SK-N-SH treated with all-trans-retinoic acid at 6 μM for 48 hours (cell line): ENCODE results near the gene ERG.

Source experiments
- ATAC-seq: fragments of 200-7000 bp; cut with Tn5 transposase; 3 replicates; pipeline ENCODE4 v1.9.1; 2020; ENCODE audit warnings: mild to moderate bottlenecking, moderate library complexity
- BACH2 ChIP-seq: fragments of 250-450 bp; sonication (Bioruptor Pico); IDR thresholded peaks from 2 replicates; pipeline ENCODE4 v1.9.0; 2021; ENCODE audit warnings: mild to moderate bottlenecking, borderline replicate concordance
- CREB5 ChIP-seq: fragments of 250-450 bp; sonication (Bioruptor Pico); IDR thresholded peaks from 2 replicates; pipeline ENCODE4 v1.5.1; 2020; ENCODE audit warnings: low read depth, mild to moderate bottlenecking, moderate library complexity
- CSDC2 ChIP-seq: fragments of 250-450 bp; sonication (Bioruptor Pico); IDR thresholded peaks from 2 replicates; pipeline ENCODE4 v1.5.0; 2020; ENCODE audit warnings: mild to moderate bottlenecking, moderate library complexity
- CSRNP3 ChIP-seq: fragments of 250-450 bp; sonication (Bioruptor Pico); IDR thresholded peaks from 2 replicates; pipeline ENCODE4 v1.5.1; 2021; ENCODE audit warnings: mild to moderate bottlenecking, moderate library complexity
- GLIS3 ChIP-seq: fragments of 250-450 bp; sonication (Bioruptor Pico); IDR thresholded peaks from 2 replicates; pipeline ENCODE4 v1.5.0; 2020; ENCODE audit warnings: mild to moderate bottlenecking, moderate library complexity
- PATZ1 ChIP-seq: fragments of 250-450 bp; sonication (Bioruptor Pico); IDR thresholded peaks from 2 replicates; pipeline ENCODE4 v1.8.0; 2020; ENCODE audit warnings: mild to moderate bottlenecking, moderate library complexity, borderline replicate concordance
- POU6F1 ChIP-seq: fragments of 250-450 bp; sonication (Bioruptor Pico); IDR thresholded peaks from 2 replicates; pipeline ENCODE4 v1.8.0; 2021; ENCODE audit warnings: low read depth, mild to moderate bottlenecking, moderate library complexity, borderline replicate concordance
- PPARA ChIP-seq: fragments of 250-450 bp; sonication (Bioruptor Pico); IDR thresholded peaks from 2 replicates; pipeline ENCODE4 v1.5.0; 2020; ENCODE audit warnings: mild to moderate bottlenecking, borderline replicate concordance
- RARB ChIP-seq: fragments of 250-450 bp; sonication (Bioruptor Pico); IDR thresholded peaks from 2 replicates; pipeline ENCODE4 v1.8.0; 2021; ENCODE audit warnings: mild to moderate bottlenecking, moderate library complexity
- SNAI2 ChIP-seq: fragments of 250-450 bp; sonication (Bioruptor Pico); IDR thresholded peaks from 2 replicates; pipeline ENCODE4 v1.5.0; 2020; ENCODE audit warnings: mild to moderate bottlenecking, moderate library complexity
- TSHZ2 ChIP-seq: fragments of 250-450 bp; sonication (Bioruptor Pico); IDR thresholded peaks from 2 replicates; pipeline ENCODE4 v1.5.0; 2020; ENCODE audit warnings: mild to moderate bottlenecking, moderate library complexity
- ZC3H10 ChIP-seq: fragments of 250-450 bp; sonication (Bioruptor Pico); IDR thresholded peaks from 2 replicates; pipeline ENCODE4 v1.5.1; 2021; ENCODE audit warnings: mild to moderate bottlenecking, moderate library complexity
- ZFP3 ChIP-seq: fragments of 250-450 bp; sonication (Bioruptor Pico); IDR thresholded peaks from 2 replicates; pipeline ENCODE4 v1.5.0; 2020; ENCODE audit warnings: mild to moderate bottlenecking, moderate library complexity
- ZFP30 ChIP-seq: fragments of 450-650 bp; formaldehyde crosslinking; IDR thresholded peaks from 2 replicates; pipeline ENCODE4 v1.5.0; 2022; ENCODE audit warnings: mild to moderate bottlenecking, moderate library complexity
- ZNF8 ChIP-seq: fragments of 450-650 bp; formaldehyde crosslinking; IDR thresholded peaks from 2 replicates; pipeline ENCODE4 v1.5.0; 2020; ENCODE audit warnings: mild to moderate bottlenecking, moderate library complexity

The ERG gene

GRCh38 chr21:38505654-38506523 is 7.6 kb upstream of the ERG start:
- TF ChIP-seq ZNF8 (CRISPR knock-in tag) (no peak), ZC3H10 (CRISPR knock-in tag) (no peak), BACH2 (CRISPR knock-in tag) (no peak), PATZ1 (no peak), ZFP30 (no peak), GLIS3 (CRISPR knock-in tag) (no peak), PPARA (CRISPR knock-in tag) (no peak), CSDC2 (CRISPR knock-in tag) (no peak), TSHZ2 (CRISPR knock-in tag) (no peak), POU6F1 (no peak), SNAI2 (CRISPR knock-in tag) (no peak), CSRNP3 (CRISPR knock-in tag) (no peak)
- peak; percentile 94 for ATAC-seq

- no peak for ATAC-seq
- no peak for TF ChIP-seq ZC3H10 (CRISPR knock-in tag)
Observed at GRCh38 chr21:38504066-38504465, 5.8 kb upstream of the ERG start.

GRCh38 chr21:38503583-38503982 is 5.3 kb upstream of the ERG start:
- peak; percentile 72 for ATAC-seq

More at GRCh38 chr21:38503583-38503982, 5.3 kb upstream of the ERG start:
- TF ChIP-seq RARB (CRISPR knock-in tag) (no peak), SNAI2 (CRISPR knock-in tag) (no peak), GLIS3 (CRISPR knock-in tag) (no peak), ZFP3 (peak; percentile 28; the same call in 1 of the 2 replicates), CSRNP3 (CRISPR knock-in tag) (no peak), CSDC2 (CRISPR knock-in tag) (no peak), CREB5 (CRISPR knock-in tag) (no peak)
